ENCODE results near the gene KLHL5. TPM values are rescaled to one million over a fixed set of nuclear protein-coding genes. Genes with fewer than 3 reads are reported as not detected.

Gene KLHL5
- total RNA-seq, 1 donor from 2014 or later, result 121 TPM

GRCh38 chr4:39106011-39106410 lies 44.0 kb downstream of the KLHL5 start:
- TF ChIP-seq, protein P1, sequence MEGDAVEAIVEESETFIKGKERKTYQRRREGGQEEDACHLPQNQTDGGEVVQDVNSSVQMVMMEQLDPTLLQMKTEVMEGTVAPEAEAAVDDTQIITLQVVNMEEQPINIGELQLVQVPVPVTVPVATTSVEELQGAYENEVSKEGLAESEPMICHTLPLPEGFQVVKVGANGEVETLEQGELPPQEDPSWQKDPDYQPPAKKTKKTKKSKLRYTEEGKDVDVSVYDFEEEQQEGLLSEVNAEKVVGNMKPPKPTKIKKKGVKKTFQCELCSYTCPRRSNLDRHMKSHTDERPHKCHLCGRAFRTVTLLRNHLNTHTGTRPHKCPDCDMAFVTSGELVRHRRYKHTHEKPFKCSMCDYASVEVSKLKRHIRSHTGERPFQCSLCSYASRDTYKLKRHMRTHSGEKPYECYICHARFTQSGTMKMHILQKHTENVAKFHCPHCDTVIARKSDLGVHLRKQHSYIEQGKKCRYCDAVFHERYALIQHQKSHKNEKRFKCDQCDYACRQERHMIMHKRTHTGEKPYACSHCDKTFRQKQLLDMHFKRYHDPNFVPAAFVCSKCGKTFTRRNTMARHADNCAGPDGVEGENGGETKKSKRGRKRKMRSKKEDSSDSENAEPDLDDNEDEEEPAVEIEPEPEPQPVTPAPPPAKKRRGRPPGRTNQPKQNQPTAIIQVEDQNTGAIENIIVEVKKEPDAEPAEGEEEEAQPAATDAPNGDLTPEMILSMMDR (IDR thresholded peaks at IDR 0.05; ENCODE audit: insufficient read depth, low read length, severe bottlenecking), result no peak
- Histone ChIP-seq H3K4me3 (ENCODE audit: low read depth, low read length) (no peak overlapping the region), H3K36me3 (ENCODE audit: control insufficient read depth, insufficient read depth, low read length) (peaks cover 6% of the 10 kb centered on the region), H3K27me3 (ENCODE audit: control insufficient read depth, insufficient read depth, low read length) (no peaks in the 10 kb centered on the region)
- DNase-seq (ENCODE audit: low read depth) (no peak), FAIRE-seq (no peak)

GRCh38 chr4:39114436-39114835 lies 52.4 kb downstream of the KLHL5 start:
- H3K27me3 ChIP-seq (ENCODE audit: control insufficient read depth, insufficient read depth, low read length), result no peaks in the 10 kb centered on the region
- no peak for DNase-seq (ENCODE audit: low read depth)
- FAIRE-seq, result no peak
- TF ChIP-seq, protein P1 (IDR thresholded peaks at IDR 0.05; ENCODE audit: insufficient read depth, low read length, severe bottlenecking), result no peak
- H3K36me3 ChIP-seq (ENCODE audit: control insufficient read depth, insufficient read depth, low read length), result peaks cover 5% of the 10 kb centered on the region
- H3K4me3 ChIP-seq (ENCODE audit: low read depth, low read length), result no peak overlapping the region

GRCh38 chr4:39118034-39118658 lies 56.1 kb downstream of the KLHL5 start:
- FAIRE-seq (no peak), DNase-seq (ENCODE audit: low read depth) (no peak)
- H3K4me3 ChIP-seq (ENCODE audit: low read depth, low read length), result no peak overlapping the region
- H3K27me3 ChIP-seq (ENCODE audit: control insufficient read depth, insufficient read depth, low read length), result no peaks in the 10 kb centered on the region
- H3K36me3 ChIP-seq (ENCODE audit: control insufficient read depth, insufficient read depth, low read length), result peaks cover 4% of the 10 kb centered on the region
- TF ChIP-seq, protein P1 (IDR thresholded peaks at IDR 0.05; ENCODE audit: insufficient read depth, low read length, severe bottlenecking), result no peak

DNA sequence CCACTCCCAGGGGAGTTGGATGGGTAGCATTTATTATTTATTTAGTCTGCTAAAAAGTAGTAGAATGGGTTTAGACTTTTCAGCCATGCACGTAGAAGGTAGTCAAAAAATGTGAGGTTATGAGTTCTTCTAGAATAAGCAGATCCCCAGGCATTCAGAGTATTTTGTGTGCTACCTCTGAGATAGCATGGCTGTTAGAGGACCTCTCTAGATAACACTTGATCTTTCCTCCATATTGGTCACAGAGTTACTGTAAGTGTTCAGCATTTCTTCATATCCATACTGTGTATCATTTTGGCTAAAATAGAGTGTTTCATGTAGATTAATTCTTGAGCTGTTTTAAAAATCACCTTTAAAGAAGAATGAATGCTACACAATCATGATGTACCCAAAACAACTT lies 58.4 kb downstream of the KLHL5 start:
- peaks cover 3% of the 10 kb centered on the region for H3K36me3 ChIP-seq (ENCODE audit: control insufficient read depth, insufficient read depth, low read length)
- no peak overlapping the region for H3K4me3 ChIP-seq (ENCODE audit: low read depth, low read length)
- H3K27me3 ChIP-seq (ENCODE audit: control insufficient read depth, insufficient read depth, low read length), result no peaks in the 10 kb centered on the region
- TF ChIP-seq, protein P1 (IDR thresholded peaks at IDR 0.05; ENCODE audit: insufficient read depth, low read length, severe bottlenecking), result no peak
- FAIRE-seq (no peak), DNase-seq (ENCODE audit: low read depth) (no peak)

DNA sequence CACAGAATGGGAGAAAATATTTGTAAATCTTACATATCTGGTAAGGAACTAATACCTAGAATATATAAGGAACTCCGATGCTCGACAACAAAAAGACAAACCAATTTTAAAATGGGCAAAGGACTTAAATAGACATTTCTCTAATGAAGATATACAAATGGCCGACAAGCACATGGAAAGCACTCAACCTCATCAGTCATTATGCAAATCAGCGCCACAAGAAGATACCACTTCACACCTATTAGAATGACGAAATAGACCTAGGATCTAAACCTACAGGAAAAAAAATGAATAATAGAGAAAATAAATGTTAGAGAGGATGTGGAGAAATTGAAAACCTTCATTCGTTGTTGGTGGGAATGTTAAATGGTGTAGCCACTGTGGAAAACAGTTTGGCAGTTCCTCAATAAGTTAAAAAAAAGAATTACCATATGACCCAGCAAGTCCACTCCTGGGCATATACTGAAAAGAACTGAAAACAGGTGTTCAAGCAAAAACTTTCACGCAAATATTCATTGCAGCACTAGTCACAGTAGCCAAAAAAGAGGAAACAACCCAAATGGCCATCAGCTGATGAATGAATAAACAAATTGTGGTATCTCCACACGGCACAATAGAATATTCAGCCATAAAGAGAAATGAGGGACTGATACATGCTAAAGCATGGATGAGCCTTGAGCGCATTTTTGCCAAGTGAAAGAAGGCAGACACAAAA lies 63.0 kb downstream of the KLHL5 start:
- H3K4me3 ChIP-seq (ENCODE audit: low read depth, low read length), result no peak overlapping the region
- FAIRE-seq (no peak), DNase-seq (ENCODE audit: low read depth) (no peak)
- no peaks in the 10 kb centered on the region for H3K27me3 ChIP-seq (ENCODE audit: control insufficient read depth, insufficient read depth, low read length)
- no peaks in the 10 kb centered on the region for H3K36me3 ChIP-seq (ENCODE audit: control insufficient read depth, insufficient read depth, low read length)
- TF ChIP-seq, protein P1 (IDR thresholded peaks at IDR 0.05; ENCODE audit: insufficient read depth, low read length, severe bottlenecking), result no peak
